HG03196 (cell line): ENCODE data around the gene ZSCAN9.

ENCODE experiments used
- ATAC-seq: cut with Tn5 transposase; IDR thresholded peaks from one replicate; pipeline ENCODE4 v1.9.1; 2021; ENCODE audit not compliant: unreplicated experiment

Gene ZSCAN9

GRCh38 chr6:28266563-28266961, 41.5 kb downstream of the ZSCAN9 start:
- no peak for ATAC-seq

GRCh38 chr6:28266962-28267694, 42.1 kb downstream of the ZSCAN9 start, which contains the start of gene ZSCAN26:
Gene ZSCAN26, plus strand, starts transcription at chr6:28267143. Its CDS starts 4,777 bp downstream, at chr6:28271920.
- ATAC-seq = peak; percentile 89

GRCh38 chr6:28267695-28268059, 42.6 kb downstream of the ZSCAN9 start:
- no peak for ATAC-seq

GRCh38 chr6:28269492-28269891, 44.4 kb downstream of the ZSCAN9 start:
- ATAC-seq = no peak

- no peak for ATAC-seq
Measured at GRCh38 chr6:28274888-28275287, 49.8 kb downstream of the ZSCAN9 start.

- no peak for ATAC-seq
Measured at GRCh38 chr6:28277746-28278145, 52.7 kb downstream of the ZSCAN9 start.

GRCh38 chr6:28280595-28281287, 55.7 kb downstream of the ZSCAN9 start:
- ATAC-seq = peak; percentile 9

- ATAC-seq = peak; percentile 86
Measured at GRCh38 chr6:28281288-28282064, 56.4 kb downstream of the ZSCAN9 start, which contains the start of gene PGBD1. Gene PGBD1, plus strand, starts transcription at chr6:28281572. Its CDS starts 2,242 bp downstream, at chr6:28283814.

GRCh38 chr6:28282926-28283325, 57.9 kb downstream of the ZSCAN9 start:
- ATAC-seq = no peak
